Measurements from ENCODE around the gene PNO1.
A peak's percentile ranks its signal among the peaks of the same experiment; 100 is the strongest.
"Not testable (repeated sequence)": the region's sequence is repeated elsewhere in the genome, so short reads cannot be mapped to it uniquely, and the experiment has no call there.

Gene PNO1

GRCh38 chr2:68157402-68158133 lies at the start of gene PNO1:
PNO1 (plus strand) TSS chr2:68157888; CDS start chr2:68157935, 47 bp downstream.
- DNase-seq (ENCODE audit: extremely low read depth, low read depth): peak; percentile 90
- TF ChIP-seq, protein P1, sequence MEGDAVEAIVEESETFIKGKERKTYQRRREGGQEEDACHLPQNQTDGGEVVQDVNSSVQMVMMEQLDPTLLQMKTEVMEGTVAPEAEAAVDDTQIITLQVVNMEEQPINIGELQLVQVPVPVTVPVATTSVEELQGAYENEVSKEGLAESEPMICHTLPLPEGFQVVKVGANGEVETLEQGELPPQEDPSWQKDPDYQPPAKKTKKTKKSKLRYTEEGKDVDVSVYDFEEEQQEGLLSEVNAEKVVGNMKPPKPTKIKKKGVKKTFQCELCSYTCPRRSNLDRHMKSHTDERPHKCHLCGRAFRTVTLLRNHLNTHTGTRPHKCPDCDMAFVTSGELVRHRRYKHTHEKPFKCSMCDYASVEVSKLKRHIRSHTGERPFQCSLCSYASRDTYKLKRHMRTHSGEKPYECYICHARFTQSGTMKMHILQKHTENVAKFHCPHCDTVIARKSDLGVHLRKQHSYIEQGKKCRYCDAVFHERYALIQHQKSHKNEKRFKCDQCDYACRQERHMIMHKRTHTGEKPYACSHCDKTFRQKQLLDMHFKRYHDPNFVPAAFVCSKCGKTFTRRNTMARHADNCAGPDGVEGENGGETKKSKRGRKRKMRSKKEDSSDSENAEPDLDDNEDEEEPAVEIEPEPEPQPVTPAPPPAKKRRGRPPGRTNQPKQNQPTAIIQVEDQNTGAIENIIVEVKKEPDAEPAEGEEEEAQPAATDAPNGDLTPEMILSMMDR (IDR thresholded peaks at IDR 0.05; ENCODE audit: low read depth, low read length, missing control alignments): no peak

GRCh38 chr2:68108120-68108519 lies 49.6 kb upstream of the PNO1 start:
- TF ChIP-seq, protein P1 (IDR thresholded peaks at IDR 0.05; ENCODE audit: low read depth, low read length, missing control alignments): no peak

More at GRCh38 chr2:68157402-68158133, at the start of gene PNO1:
- H3K4me3 ChIP-seq (replicated peaks; ENCODE audit: low read depth, low read length): peak within 1 kb of the TSS; percentile 84

DNA sequence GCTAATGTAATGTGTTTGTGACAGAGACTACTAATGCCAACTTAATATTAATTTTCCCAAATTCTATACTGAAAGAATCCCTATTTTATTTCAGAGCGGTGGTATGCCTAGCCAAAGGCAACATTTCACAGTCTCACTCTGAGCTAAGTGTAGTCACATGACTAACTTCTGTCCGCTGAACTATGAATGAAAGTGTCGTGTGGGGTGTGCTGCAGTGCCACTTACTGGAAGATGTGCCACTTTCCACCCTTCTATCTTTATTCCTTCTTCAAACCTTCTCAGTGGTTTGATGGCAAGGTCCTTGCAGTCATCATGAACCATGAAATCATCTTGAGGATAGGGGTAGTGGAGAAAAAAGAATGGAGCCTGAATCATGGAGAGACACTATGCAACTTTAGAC lies 47.6 kb upstream of the PNO1 start:
- TF ChIP-seq, protein P1 (IDR thresholded peaks at IDR 0.05; ENCODE audit: low read depth, low read length, missing control alignments): no peak
- no peak for DNase-seq (ENCODE audit: extremely low read depth, low read depth)
- H3K4me3 ChIP-seq (replicated peaks; ENCODE audit: low read depth, low read length): no peak overlapping the region

More at GRCh38 chr2:68108120-68108519, 49.6 kb upstream of the PNO1 start:
- DNase-seq (ENCODE audit: extremely low read depth, low read depth): no peak
- no peak overlapping the region for H3K4me3 ChIP-seq (replicated peaks; ENCODE audit: low read depth, low read length)

DNA sequence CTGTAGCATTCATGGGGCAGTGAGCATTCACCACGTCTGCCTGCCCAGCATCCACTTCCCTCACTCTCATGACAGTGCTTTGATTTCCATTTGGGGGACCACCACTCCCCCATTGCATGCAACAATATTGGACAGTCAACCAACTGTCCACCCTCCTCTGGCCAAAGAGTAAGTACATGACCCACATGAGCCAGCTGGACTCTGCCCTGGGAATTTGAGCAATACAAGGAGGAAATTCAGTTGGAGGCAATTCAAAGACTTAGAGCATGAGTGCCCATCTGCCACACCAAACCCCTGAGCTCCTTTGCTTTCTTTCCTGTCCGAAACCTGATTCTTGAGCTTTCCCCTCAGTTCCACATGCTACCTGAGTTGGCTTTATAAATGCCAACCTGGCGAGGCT lies 41.7 kb upstream of the PNO1 start:
- H3K4me3 ChIP-seq (replicated peaks; ENCODE audit: low read depth, low read length): no peak overlapping the region
- TF ChIP-seq, protein P1 (IDR thresholded peaks at IDR 0.05; ENCODE audit: low read depth, low read length, missing control alignments): no peak
- DNase-seq (ENCODE audit: extremely low read depth, low read depth): no peak

GRCh38 chr2:68117922-68118321 lies 39.8 kb upstream of the PNO1 start:
- DNase-seq (ENCODE audit: extremely low read depth, low read depth): not testable (repeated sequence)

GRCh38 chr2:68118816-68119215 lies 38.9 kb upstream of the PNO1 start:
- TF ChIP-seq, protein P1 (IDR thresholded peaks at IDR 0.05; ENCODE audit: low read depth, low read length, missing control alignments): no peak
- DNase-seq (ENCODE audit: extremely low read depth, low read depth): no peak
- H3K4me3 ChIP-seq (replicated peaks; ENCODE audit: low read depth, low read length): no peak overlapping the region

More at GRCh38 chr2:68117922-68118321, 39.8 kb upstream of the PNO1 start:
- H3K4me3 ChIP-seq (replicated peaks; ENCODE audit: low read depth, low read length): not testable (repeated sequence)

GRCh38 chr2:68119504-68119903 lies 38.2 kb upstream of the PNO1 start:
- no peak for DNase-seq (ENCODE audit: extremely low read depth, low read depth)
- no peak overlapping the region for H3K4me3 ChIP-seq (replicated peaks; ENCODE audit: low read depth, low read length)
- TF ChIP-seq, protein P1 (IDR thresholded peaks at IDR 0.05; ENCODE audit: low read depth, low read length, missing control alignments): no peak
